ENCODE results near the gene NTSR1.

GRCh38 chr20:62726716-62727583 lies 18.3 kb downstream of the NTSR1 start:
- no peak for TF ChIP-seq CTCF (IDR thresholded peaks at IDR 0.05)
- no peak for TF ChIP-seq POLR2A (IDR thresholded peaks at IDR 0.05)
